Ectodermal cell (in vitro differentiated cells): ENCODE measurements around the gene ACTRT2.

Experiments
- H3K27ac ChIP-seq: 2 replicates; pipeline ENCODE4 v1.7.0; 2013; ENCODE audit warnings: mild to moderate bottlenecking, low read depth, low read length; ENCODE audit not compliant: insufficient read depth, poor library complexity, severe bottlenecking
- H3K27me3 ChIP-seq: 2 replicates; pipeline ENCODE4 v1.7.0; 2013; ENCODE audit warnings: mild to moderate bottlenecking, low read length; ENCODE audit not compliant: insufficient read depth, control insufficient read depth, poor library complexity, severe bottlenecking
- H3K36me3 ChIP-seq: one replicate; pipeline ENCODE4 v1.7.0; 2013; ENCODE audit warnings: low read length; ENCODE audit not compliant: control insufficient read depth, insufficient read depth
- H3K4me1 ChIP-seq: one replicate; pipeline ENCODE4 v1.7.0; 2013; ENCODE audit warnings: low read length; ENCODE audit not compliant: control insufficient read depth, insufficient read depth
- H3K4me3 ChIP-seq: 2 replicates; pipeline ENCODE4 v1.7.0; 2013; ENCODE audit warnings: low read depth, low read length, control low read depth; ENCODE audit not compliant: insufficient read depth
- H3K9me3 ChIP-seq: 2 replicates; pipeline ENCODE4 v1.7.0; 2013; ENCODE audit warnings: mild to moderate bottlenecking, low read length, moderate library complexity; ENCODE audit not compliant: control insufficient read depth
- WGBS, 2 experiments: methylation state at CpG; one replicate each; pipeline ENCODE4 v1.1.7; 2013; ENCODE audit warnings: missing lambda C conversion rate in 2 of 2; 5-methylcytosine and 5-hydroxymethylcytosine counted together

Gene ACTRT2

GRCh38 chr1:3018576-3018975 lies 2.7 kb upstream of the ACTRT2 start:
- WGBS, 2 experiments: 91% methylated on average over 16 of the region's 16 CpGs
- Histone ChIP-seq H3K4me3 (no peak overlapping the region), H3K9me3 (no peaks in the 10 kb centered on the region)

DNA sequence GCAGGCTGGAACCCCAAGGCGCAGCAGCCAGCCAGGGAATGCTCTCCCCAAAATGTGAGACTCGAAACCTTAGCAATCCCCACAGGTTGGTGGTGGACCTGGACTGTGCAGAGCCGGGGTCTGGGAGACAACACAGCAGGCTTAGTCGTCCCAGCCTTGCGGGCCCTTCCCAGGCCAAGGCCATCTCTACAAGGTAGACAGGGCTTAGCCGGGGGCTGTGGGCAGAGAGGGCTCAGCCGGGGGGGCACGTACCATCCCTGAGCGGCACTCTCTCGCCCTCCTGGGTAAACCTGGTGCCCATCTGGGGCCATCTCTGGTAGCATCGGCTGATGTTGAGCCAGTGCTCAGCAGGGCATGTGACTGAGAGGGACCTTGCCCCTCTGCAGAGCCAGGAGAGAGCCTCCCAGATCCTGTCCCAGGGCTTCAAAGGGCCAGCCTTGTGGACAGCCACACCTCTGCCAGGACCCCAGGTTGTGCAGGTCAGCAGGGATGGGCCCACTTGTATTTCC lies 2.2 kb upstream of the ACTRT2 start:
- WGBS, 2 experiments: 85 to 89% methylated on average over 11 of the region's 11 CpGs
- Histone ChIP-seq H3K4me1 (no peaks in the 10 kb centered on the region), H3K27me3 (no peaks in the 10 kb centered on the region)

More at GRCh38 chr1:3018576-3018975, 2.7 kb upstream of the ACTRT2 start:
- no peak overlapping the region for H3K27ac ChIP-seq
- H3K27me3 ChIP-seq: no peaks in the 10 kb centered on the region
- no peaks in the 10 kb centered on the region for H3K4me1 ChIP-seq
- H3K36me3 ChIP-seq: no peaks in the 10 kb centered on the region

DNA sequence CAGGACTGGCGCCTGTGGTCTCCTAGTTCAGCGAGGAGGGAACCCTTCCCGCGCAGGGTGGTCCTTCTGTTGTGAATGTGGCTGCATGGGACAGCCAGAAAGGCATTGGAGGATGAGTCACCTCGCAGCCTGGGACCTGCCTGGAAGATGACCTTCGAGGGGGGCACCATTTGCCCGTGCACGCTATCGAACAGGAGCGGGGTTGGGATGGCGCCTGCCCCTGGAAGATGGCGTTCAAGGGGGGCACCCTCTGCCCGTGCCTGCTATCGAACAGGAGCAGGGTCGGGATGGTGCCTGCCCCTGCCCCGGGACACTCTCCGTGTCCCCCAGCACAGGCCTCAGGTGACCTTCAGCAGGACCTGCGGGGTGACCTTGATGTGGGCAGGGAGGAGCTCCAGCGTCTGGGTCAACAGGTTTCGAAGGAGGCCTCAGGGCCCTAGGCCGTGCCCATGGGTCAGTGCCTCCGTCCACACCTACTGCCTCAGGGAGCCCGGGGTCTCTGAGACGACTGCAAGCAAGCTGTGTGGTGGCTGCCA lies 1.7 kb upstream of the ACTRT2 start:
- Histone ChIP-seq H3K27ac (no peak overlapping the region), H3K9me3 (no peaks in the 10 kb centered on the region), H3K4me1 (no peaks in the 10 kb centered on the region), H3K36me3 (no peaks in the 10 kb centered on the region), H3K4me3 (no peak overlapping the region), H3K27me3 (no peaks in the 10 kb centered on the region)
- 90% methylated on average over 24 of the region's 24 CpGs for WGBS, 2 experiments

More for the DNA sequence above, 2.2 kb upstream of the ACTRT2 start:
- Histone ChIP-seq H3K27ac (no peak overlapping the region), H3K4me3 (no peak overlapping the region), H3K36me3 (no peaks in the 10 kb centered on the region), H3K9me3 (no peaks in the 10 kb centered on the region)

- Histone ChIP-seq H3K4me3 (no peak overlapping the region), H3K36me3 (no peaks in the 10 kb centered on the region), H3K27me3 (no peaks in the 10 kb centered on the region), H3K4me1 (no peaks in the 10 kb centered on the region), H3K9me3 (no peaks in the 10 kb centered on the region), H3K27ac (no peak overlapping the region)
- 88 to 89% methylated on average over 12 of the region's 12 CpGs for whole genome bisulfite sequencing, 2 experiments
These were observed 881 bp upstream of the ACTRT2 start for GRCh38 chr1:3020263-3020909.

DNA sequence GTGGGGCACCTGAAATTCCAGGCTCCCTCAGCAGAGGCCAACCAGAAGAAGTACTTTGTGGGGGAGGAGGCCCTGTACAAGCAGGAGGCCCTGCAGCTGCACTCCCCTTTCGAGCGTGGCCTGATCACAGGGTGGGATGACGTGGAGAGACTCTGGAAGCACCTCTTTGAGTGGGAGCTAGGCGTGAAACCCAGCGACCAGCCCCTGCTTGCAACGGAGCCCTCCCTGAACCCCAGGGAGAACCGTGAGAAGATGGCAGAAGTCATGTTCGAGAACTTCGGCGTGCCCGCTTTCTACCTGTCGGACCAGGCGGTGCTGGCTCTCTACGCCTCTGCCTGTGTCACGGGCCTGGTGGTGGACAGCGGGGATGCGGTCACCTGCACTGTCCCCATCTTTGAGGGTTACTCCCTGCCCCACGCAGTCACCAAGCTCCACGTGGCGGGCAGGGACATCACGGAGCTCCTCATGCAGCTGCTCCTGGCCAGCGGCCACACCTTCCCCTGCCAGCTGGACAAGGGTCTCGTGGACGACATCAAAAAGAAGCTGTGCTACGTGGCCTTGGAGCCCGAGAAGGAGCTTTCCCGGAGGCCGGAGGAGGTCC lies 634 bp downstream of the ACTRT2 start:
- Histone ChIP-seq H3K27ac (no peak overlapping the region), H3K9me3 (no peaks in the 10 kb centered on the region), H3K36me3 (no peaks in the 10 kb centered on the region), H3K4me3 (no peak overlapping the region), H3K27me3 (no peaks in the 10 kb centered on the region), H3K4me1 (no peaks in the 10 kb centered on the region)
- WGBS, 2 experiments: 91 to 92% methylated on average over 28 of the region's 28 CpGs

- Histone ChIP-seq H3K27ac (no peak overlapping the region), H3K4me1 (no peaks in the 10 kb centered on the region), H3K9me3 (no peaks in the 10 kb centered on the region), H3K4me3 (no peak overlapping the region), H3K27me3 (no peaks in the 10 kb centered on the region), H3K36me3 (no peaks in the 10 kb centered on the region)
- WGBS, 2 experiments: 90% methylated on average over 18 of the region's 18 CpGs
These were observed 1.3 kb downstream of the ACTRT2 start for GRCh38 chr1:3022511-3022973.

DNA sequence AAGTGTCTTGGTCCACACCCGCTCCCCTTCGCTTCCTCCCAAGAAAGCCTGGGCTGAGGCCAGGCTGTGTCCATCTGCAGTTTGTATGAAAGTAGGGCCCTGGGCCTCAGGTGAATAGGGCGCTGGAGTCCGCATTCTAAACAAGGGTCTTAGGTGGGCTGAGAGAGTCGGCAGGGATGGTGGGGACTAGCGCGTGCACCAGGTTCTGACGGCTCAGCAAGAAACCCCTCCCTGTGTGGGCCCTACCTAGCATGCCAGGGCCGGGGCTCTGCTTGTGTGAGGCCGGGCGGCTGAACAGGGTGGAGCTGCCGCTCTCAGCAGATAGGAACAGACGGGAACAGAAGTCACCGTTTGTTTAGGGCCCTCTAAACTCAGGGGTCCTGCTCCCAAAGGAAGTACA lies 1.7 kb downstream of the ACTRT2 start:
- Histone ChIP-seq H3K36me3 (no peaks in the 10 kb centered on the region), H3K9me3 (no peaks in the 10 kb centered on the region), H3K4me1 (no peaks in the 10 kb centered on the region), H3K27me3 (no peaks in the 10 kb centered on the region), H3K4me3 (no peak overlapping the region), H3K27ac (no peak overlapping the region)
- 91% methylated on average over 14 of the region's 14 CpGs for WGBS, 2 experiments

DNA sequence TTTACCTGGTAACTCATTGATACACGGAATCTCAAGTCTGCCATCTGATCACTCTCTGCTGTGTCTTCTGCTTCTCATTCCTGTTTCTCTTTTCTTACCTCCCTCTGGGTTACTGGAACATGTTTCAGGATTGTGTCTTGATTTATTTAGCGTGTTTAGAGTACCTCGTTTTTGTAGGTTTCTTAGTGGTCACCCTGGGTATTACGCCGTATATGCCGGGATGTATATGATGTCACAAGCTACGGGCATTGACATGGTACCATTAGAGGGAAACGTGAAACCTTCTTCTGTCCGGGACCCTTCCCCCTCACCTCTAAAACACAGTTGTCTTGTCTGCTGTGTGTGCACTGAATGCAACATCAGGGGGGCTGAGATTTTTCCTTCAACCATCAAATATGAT lies 2.8 kb downstream of the ACTRT2 start:
- Histone ChIP-seq H3K27me3 (no peaks in the 10 kb centered on the region), H3K4me1 (no peaks in the 10 kb centered on the region), H3K36me3 (no peaks in the 10 kb centered on the region), H3K9me3 (no peaks in the 10 kb centered on the region), H3K27ac (no peak overlapping the region), H3K4me3 (no peak overlapping the region)
- 79 to 81% methylated on average over 9 of the region's 9 CpGs for WGBS, 2 experiments

DNA sequence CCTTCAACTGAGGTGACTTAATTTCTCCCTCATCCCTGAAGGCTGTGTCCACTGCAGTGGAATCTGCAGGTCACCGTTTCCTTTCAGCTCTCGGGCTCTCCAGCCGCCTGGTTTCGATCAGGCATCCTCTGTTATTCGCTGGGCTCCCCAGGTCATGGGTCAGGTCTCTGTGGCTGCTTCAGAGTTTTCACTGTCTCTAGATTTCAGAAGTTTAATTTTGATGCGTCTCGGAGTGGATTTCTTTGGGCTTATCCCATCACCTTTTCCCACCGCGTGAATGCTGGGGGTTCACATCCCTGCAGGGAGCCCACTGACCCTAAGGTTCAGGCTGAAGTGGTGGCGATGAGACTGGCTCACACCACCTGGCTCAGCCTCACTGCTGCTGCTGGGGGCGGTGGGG lies 3.3 kb downstream of the ACTRT2 start:
- Histone ChIP-seq H3K4me3 (no peak overlapping the region), H3K36me3 (no peaks in the 10 kb centered on the region), H3K4me1 (no peaks in the 10 kb centered on the region), H3K27me3 (no peaks in the 10 kb centered on the region), H3K27ac (no peak overlapping the region), H3K9me3 (no peaks in the 10 kb centered on the region)
- WGBS, 2 experiments: 86 to 88% methylated on average over 10 to 11 of the region's 11 CpGs

GRCh38 chr1:3026124-3026523 lies 4.9 kb downstream of the ACTRT2 start:
- no peaks in the 10 kb centered on the region for H3K4me1 ChIP-seq
- H3K36me3 ChIP-seq: no peaks in the 10 kb centered on the region
- no peak overlapping the region for H3K27ac ChIP-seq
- no peak overlapping the region for H3K4me3 ChIP-seq
- H3K9me3 ChIP-seq: peaks cover 2% of the 10 kb centered on the region
- 83 to 90% methylated on average over 1 of the region's 1 CpG for WGBS, 2 experiments
- H3K27me3 ChIP-seq: no peaks in the 10 kb centered on the region
